SK-N-SH (cell line): ENCODE results near the gene MEI1. TPM values are rescaled to one million over a fixed set of nuclear protein-coding genes. Genes with fewer than 3 reads are reported as not detected.
"Not testable (repeated sequence)": the region's sequence is repeated elsewhere in the genome, so short reads cannot be mapped to it uniquely, and the experiment has no call there.

Experiments used
- CTCF ChIA-PET: fragments of 300-600, 350-600 bp; formaldehyde crosslinking; extraction: SDS; loops from one replicate; lab custom pipeline; 2021; lab: Yijun Ruan, JAX
- POLR2A ChIA-PET: fragments of 350-600 bp; sonication (Branson Sonifier 250); formaldehyde crosslinking; extraction: SDS; loops from one replicate; lab custom pipeline; 2020; ENCODE audit warnings: antibody characterized with exemption, inconsistent platforms; lab: Yijun Ruan, JAX
- DNase-seq: peaks from one replicate; pipeline ENCODE4 v3.0.0; 2012
- H2AFZ ChIP-seq: fragments of 200-600 bp; sonication (generic); 2 replicates; pipeline ENCODE4 v1.8.1; 2016; ENCODE audit warnings: antibody characterized with exemption, mild to moderate bottlenecking, low read depth
- H3F3A ChIP-seq: fragments of 200-600 bp; sonication (generic); replicated peaks from 2 replicates; pipeline ENCODE3; 2016; ENCODE audit warnings: antibody characterized with exemption, mild to moderate bottlenecking; ENCODE audit not compliant: insufficient read depth
- H3K27ac ChIP-seq, 2 experiments: fragments of 200-500 bp in 1 of 2; fragments of 200-600 bp in 1 of 2; sonication (Bioruptor generic) in 1 of 2; sonication (generic), shearing (Covaris generic) in 1 of 2; 2 replicates each; pipeline versions ENCODE4 v1.5.1 to v1.6.1; 2014 to 2016; ENCODE audit warnings: low read depth in 2 of 2, inconsistent platforms in 1 of 2, low read length in 1 of 2, mild to moderate bottlenecking in 1 of 2, mixed read lengths in 1 of 2
- H3K27me3 ChIP-seq: fragments of 200-600 bp; sonication (generic), shearing (Covaris generic); 2 replicates; pipeline ENCODE4 v1.6.1; 2016; ENCODE audit warnings: mixed run types; ENCODE audit not compliant: insufficient read depth
- H3K36me3 ChIP-seq, 2 experiments: fragments of 200-500 bp in 1 of 2; fragments of 200-600 bp in 1 of 2; sonication (Bioruptor generic) in 1 of 2; sonication (generic) in 1 of 2; replicated peaks in 1 of 2; 2 replicates each; pipeline versions ENCODE3 to v1.5.1; 2014 to 2016; ENCODE audit warnings: low read length in 1 of 2, mild to moderate bottlenecking in 1 of 2; ENCODE audit not compliant: insufficient read depth in 2 of 2, control insufficient read depth in 1 of 2
- H3K4me1 ChIP-seq, 2 experiments: fragments of 200-500 bp in 1 of 2; fragments of 200-600 bp in 1 of 2; sonication (Bioruptor generic) in 1 of 2; sonication (generic), shearing (Covaris generic) in 1 of 2; 2 replicates each; pipeline versions ENCODE4 v1.5.1 to v1.6.1; 2014 to 2016; ENCODE audit warnings: low read depth in 1 of 2, low read length in 1 of 2, mixed run types in 1 of 2; ENCODE audit not compliant: insufficient read depth in 2 of 2, control insufficient read depth in 1 of 2
- H3K4me2 ChIP-seq: fragments of 200-600 bp; sonication (generic), shearing (Covaris generic); 2 replicates; pipeline ENCODE4 v1.6.1; 2017; ENCODE audit warnings: mixed run types
- H3K4me3 ChIP-seq, 2 experiments: fragments of 200-500 bp in 1 of 2; fragments of 200-600 bp in 1 of 2; sonication (Bioruptor generic) in 1 of 2; sonication (generic), shearing (Covaris generic) in 1 of 2; 2 replicates each; pipeline versions ENCODE4 v1.5.1 to v1.8.1; 2014 to 2016; ENCODE audit warnings: low read depth in 2 of 2, inconsistent platforms in 1 of 2, low read length in 1 of 2, mild to moderate bottlenecking in 1 of 2, mixed read lengths in 1 of 2, moderate library complexity in 1 of 2
- H3K79me2 ChIP-seq: fragments of 200-600 bp; sonication (generic); 2 replicates; pipeline ENCODE4 v1.8.1; 2017; ENCODE audit warnings: mild to moderate bottlenecking; ENCODE audit not compliant: insufficient read depth
- H3K9ac ChIP-seq: fragments of 200-600 bp; sonication (generic); 2 replicates; pipeline ENCODE4 v1.6.1; 2017; ENCODE audit warnings: mixed run types
- H3K9me2 ChIP-seq: fragments of 200-600 bp; sonication (generic); 2 replicates; pipeline ENCODE4 v1.6.1; 2017; ENCODE audit warnings: mixed run types
- H3K9me3 ChIP-seq: fragments of 200-600 bp; sonication (generic); 2 replicates; pipeline ENCODE4 v1.6.1; 2017; ENCODE audit warnings: mixed run types, mild to moderate bottlenecking, moderate library complexity
- H4K20me1 ChIP-seq: fragments of 200-600 bp; sonication (generic); 2 replicates; pipeline ENCODE4 v1.6.1; 2017; ENCODE audit warnings: mild to moderate bottlenecking, mixed run types; ENCODE audit not compliant: insufficient read depth
- CHD2 ChIP-seq: fragments of 150-350 bp; IDR thresholded peaks from 2 replicates; pipeline ENCODE4 v1.6.1; 2018; ENCODE audit warnings: low read length; ENCODE audit not compliant: partially characterized antibody
- EP300 ChIP-seq, 2 experiments: IDR thresholded peaks; 2 replicates each; pipeline versions ENCODE4 v1.4.0 to v1.6.1; 2012; ENCODE audit warnings: borderline replicate concordance in 1 of 2, low read depth in 1 of 2, low read length in 1 of 2
- FOXJ3 ChIP-seq: sonication (generic); formaldehyde crosslinking; IDR thresholded peaks from 2 replicates; pipeline ENCODE4 v1.5.1; 2020; ENCODE audit warnings: mild to moderate bottlenecking, missing genetic modification reagents
- GATA2 ChIP-seq: sonication (generic); formaldehyde crosslinking; IDR thresholded peaks from 2 replicates; pipeline ENCODE4 v1.5.0; 2020; ENCODE audit warnings: mild to moderate bottlenecking, missing genetic modification reagents
- NFIC ChIP-seq: IDR thresholded peaks from 2 replicates; pipeline ENCODE4 v1.4.0; 2012; ENCODE audit warnings: borderline replicate concordance
- POLR2AphosphoS5 ChIP-seq: IDR thresholded peaks from 2 replicates; pipeline ENCODE4 v1.6.1; 2012; ENCODE audit warnings: low read depth, low read length
- RAD21 ChIP-seq: IDR thresholded peaks from 2 replicates; pipeline ENCODE4 v1.6.1; 2012; ENCODE audit warnings: mild to moderate bottlenecking, low read length
- RCOR1 ChIP-seq: fragments of 150-350 bp; IDR thresholded peaks from 2 replicates; pipeline ENCODE4 v1.6.1; 2017; ENCODE audit warnings: antibody characterized with exemption, low read length
- RFX5 ChIP-seq: IDR thresholded peaks from 2 replicates; pipeline ENCODE4 v1.6.1; 2012; ENCODE audit warnings: mild to moderate bottlenecking, improper control_type of control experiment, low read length
- SMC3 ChIP-seq: IDR thresholded peaks from 2 replicates; pipeline ENCODE4 v1.6.1; 2012; ENCODE audit warnings: low read depth, low read length, improper control_type of control experiment
- WGBS: methylation state at CpG from one replicate; pipeline ENCODE4 v1.1.6; 2017; ENCODE audit warnings: low lambda C conversion rate; 5-methylcytosine and 5-hydroxymethylcytosine counted together
- polyA plus RNA-seq, 3 experiments: library from polyadenylated mRNA; depleted of rRNA; stranded (reverse); fragments of >200 nt; gene quantifications; 2 replicates each; pipeline ENCODE4 v1.2.3, GENCODE V29; 2012
- TF ChIP-seq, protein P1 (sequence below): fragments of 150-350 bp; IDR thresholded peaks from 2 replicates; pipeline ENCODE4 v1.6.1; 2016; ENCODE audit warnings: mild to moderate bottlenecking, low read depth, low read length
- TF ChIP-seq, protein P2 (sequence below): IDR thresholded peaks from 2 replicates; pipeline ENCODE4 v1.4.0; 2012; ENCODE audit warnings: low read depth, borderline replicate concordance
- TF ChIP-seq, protein P3 (sequence below): IDR thresholded peaks from 2 replicates; pipeline ENCODE4 v1.4.0; 2012; ENCODE audit warnings: low read depth, borderline replicate concordance
- TF ChIP-seq, protein P4 (sequence below): IDR thresholded peaks from 2 replicates; pipeline ENCODE4; 2012

Gene MEI1
- polyA plus RNA-seq, 1 of the 3 experiments (the other 2 are of a cell fraction): not detected

DNA sequence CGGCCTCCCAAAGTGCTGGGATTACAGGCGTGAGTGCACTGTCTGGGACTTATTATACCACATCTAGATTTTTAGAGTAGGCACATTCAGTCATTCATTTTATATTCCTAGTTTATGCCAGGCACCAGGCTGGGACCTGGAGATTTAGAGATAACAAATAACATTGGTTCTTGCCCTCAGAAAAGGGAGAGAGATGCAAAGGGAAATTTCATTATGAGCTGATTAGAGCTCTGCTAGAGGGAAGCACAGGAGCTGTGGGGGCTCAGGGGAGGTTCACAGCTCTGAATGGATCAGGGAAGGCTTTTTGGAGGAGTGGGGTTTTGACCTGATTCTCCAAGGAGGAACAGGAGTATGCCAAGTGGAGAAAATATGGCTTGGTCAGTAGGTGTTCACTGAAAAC is 32.3 kb downstream of the MEI1 start:
- Histone ChIP-seq H3K36me3 (no peaks in the 10 kb centered on the region), H3K27me3 (no peaks in the 10 kb centered on the region), H2AFZ (no peak overlapping the region), H3K4me1 (peaks cover 0 to 6% of the 10 kb centered on the region in 2 experiments; a peak in 1 of 4 replicates), H3K9me3 (no peaks in the 10 kb centered on the region), H3K9me2 (no peaks in the 10 kb centered on the region), H4K20me1 (no peaks in the 10 kb centered on the region), H3K4me2 (no peak overlapping the region), H3K79me2 (no peaks in the 10 kb centered on the region), H3K4me3 (no peak overlapping the region), H3K9ac (no peak overlapping the region), H3F3A (no peaks in the 10 kb centered on the region), H3K27ac (peak overlapping the region in 1 of 2 experiments; percentile 47; a peak in 2 of 4 replicates)
- ChIA-PET POLR2A (no interaction called here), CTCF (interaction anchor here (2.0 kb wide), 1 partner anchor 16 kb away, joined by 6 read pairs; no protein-coding TSS in a partner anchor)
- DNase-seq: peak; percentile 59
- TF ChIP-seq RCOR1: peak; percentile 11; the same call in 1 of the 2 replicates
- TF ChIP-seq SMC3: no peak
- no peak for TF ChIP-seq RAD21
- TF ChIP-seq, protein P1, sequence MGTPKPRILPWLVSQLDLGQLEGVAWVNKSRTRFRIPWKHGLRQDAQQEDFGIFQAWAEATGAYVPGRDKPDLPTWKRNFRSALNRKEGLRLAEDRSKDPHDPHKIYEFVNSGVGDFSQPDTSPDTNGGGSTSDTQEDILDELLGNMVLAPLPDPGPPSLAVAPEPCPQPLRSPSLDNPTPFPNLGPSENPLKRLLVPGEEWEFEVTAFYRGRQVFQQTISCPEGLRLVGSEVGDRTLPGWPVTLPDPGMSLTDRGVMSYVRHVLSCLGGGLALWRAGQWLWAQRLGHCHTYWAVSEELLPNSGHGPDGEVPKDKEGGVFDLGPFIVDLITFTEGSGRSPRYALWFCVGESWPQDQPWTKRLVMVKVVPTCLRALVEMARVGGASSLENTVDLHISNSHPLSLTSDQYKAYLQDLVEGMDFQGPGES: no peak
- no peak for TF ChIP-seq POLR2AphosphoS5
- no peak for TF ChIP-seq FOXJ3
- peak; percentile 87 for TF ChIP-seq GATA2 (CRISPR knock-in tag)
- TF ChIP-seq, protein P2, sequence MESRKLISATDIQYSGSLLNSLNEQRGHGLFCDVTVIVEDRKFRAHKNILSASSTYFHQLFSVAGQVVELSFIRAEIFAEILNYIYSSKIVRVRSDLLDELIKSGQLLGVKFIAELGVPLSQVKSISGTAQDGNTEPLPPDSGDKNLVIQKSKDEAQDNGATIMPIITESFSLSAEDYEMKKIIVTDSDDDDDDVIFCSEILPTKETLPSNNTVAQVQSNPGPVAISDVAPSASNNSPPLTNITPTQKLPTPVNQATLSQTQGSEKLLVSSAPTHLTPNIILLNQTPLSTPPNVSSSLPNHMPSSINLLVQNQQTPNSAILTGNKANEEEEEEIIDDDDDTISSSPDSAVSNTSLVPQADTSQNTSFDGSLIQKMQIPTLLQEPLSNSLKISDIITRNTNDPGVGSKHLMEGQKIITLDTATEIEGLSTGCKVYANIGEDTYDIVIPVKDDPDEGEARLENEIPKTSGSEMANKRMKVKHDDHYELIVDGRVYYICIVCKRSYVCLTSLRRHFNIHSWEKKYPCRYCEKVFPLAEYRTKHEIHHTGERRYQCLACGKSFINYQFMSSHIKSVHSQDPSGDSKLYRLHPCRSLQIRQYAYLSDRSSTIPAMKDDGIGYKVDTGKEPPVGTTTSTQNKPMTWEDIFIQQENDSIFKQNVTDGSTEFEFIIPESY: no peak
- no peak for TF ChIP-seq RFX5
- peak; percentile 21 for TF ChIP-seq CHD2
- TF ChIP-seq EP300 (IDR thresholded peaks at IDR 0.05; ENCODE audit: borderline replicate concordance in 1 of 2, low read depth in 1 of 2, low read length in 1 of 2): peak in 1 of 2 experiments; percentile 52; a peak in 1 of 4 replicates
- TF ChIP-seq, protein P3, sequence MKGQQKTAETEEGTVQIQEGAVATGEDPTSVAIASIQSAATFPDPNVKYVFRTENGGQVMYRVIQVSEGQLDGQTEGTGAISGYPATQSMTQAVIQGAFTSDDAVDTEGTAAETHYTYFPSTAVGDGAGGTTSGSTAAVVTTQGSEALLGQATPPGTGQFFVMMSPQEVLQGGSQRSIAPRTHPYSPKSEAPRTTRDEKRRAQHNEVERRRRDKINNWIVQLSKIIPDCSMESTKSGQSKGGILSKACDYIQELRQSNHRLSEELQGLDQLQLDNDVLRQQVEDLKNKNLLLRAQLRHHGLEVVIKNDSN: no peak
- WGBS: 31% methylated on average over 2 of the region's 2 CpGs

DNA sequence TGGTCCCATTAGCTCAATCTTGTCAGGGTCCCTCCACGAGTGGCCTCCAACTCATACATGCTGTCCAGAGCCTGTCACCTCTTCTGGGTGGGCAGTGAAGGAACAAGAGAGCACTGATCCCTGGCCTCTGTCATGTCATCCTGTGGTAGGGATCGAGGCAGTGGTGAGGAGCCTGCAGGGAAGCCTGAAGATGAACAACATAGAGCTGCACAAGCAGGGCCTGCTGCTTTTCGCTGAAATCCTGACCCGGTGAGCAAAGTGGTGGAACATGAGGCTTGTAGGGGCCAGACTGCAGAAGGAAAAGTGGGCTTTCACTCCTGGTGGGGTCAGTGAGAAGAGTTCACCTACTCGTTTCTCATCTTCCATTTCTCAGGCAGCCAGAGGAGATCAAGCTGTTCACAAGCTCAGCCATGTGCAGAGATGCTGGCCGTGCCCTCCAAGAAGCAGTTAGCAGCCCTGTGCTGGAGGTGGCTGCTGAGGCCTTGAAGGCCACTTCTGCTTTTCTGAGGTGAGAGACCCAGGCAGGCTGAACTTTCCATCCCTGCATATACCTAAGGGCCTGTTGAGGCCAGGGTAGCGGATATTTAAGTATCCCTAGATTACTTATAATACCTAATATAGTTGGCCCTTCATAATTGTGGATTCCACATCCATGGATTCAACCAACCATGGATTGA is 32.9 kb downstream of the MEI1 start:
- H3K9ac ChIP-seq: no peak overlapping the region
- no peaks in the 10 kb centered on the region for H3K9me3 ChIP-seq
- ChIA-PET CTCF (interaction anchor here (1.2 to 2.0 kb wide), 2 partner anchors 15 to 35 kb away, joined by 6 read pairs; no protein-coding TSS in a partner anchor), POLR2A (no interaction called here)
- no peaks in the 10 kb centered on the region for H3K9me2 ChIP-seq
- H3K36me3 ChIP-seq: no peaks in the 10 kb centered on the region
- H3K79me2 ChIP-seq: no peaks in the 10 kb centered on the region
- no peak overlapping the region for H3K4me2 ChIP-seq
- H3K4me1 ChIP-seq: peaks cover 0 to 6% of the 10 kb centered on the region in 2 experiments; a peak in 1 of 4 replicates
- H4K20me1 ChIP-seq: no peaks in the 10 kb centered on the region
- no peaks in the 10 kb centered on the region for H3F3A ChIP-seq
- peak overlapping the region in 1 of 2 experiments; percentile 47; a peak in 2 of 4 replicates for H3K27ac ChIP-seq
- TF ChIP-seq, protein P4, sequence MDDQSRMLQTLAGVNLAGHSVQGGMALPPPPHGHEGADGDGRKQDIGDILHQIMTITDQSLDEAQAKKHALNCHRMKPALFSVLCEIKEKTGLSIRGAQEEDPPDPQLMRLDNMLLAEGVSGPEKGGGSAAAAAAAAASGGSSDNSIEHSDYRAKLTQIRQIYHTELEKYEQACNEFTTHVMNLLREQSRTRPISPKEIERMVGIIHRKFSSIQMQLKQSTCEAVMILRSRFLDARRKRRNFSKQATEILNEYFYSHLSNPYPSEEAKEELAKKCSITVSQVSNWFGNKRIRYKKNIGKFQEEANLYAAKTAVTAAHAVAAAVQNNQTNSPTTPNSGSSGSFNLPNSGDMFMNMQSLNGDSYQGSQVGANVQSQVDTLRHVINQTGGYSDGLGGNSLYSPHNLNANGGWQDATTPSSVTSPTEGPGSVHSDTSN: no peak
- TF ChIP-seq RFX5: no peak
- TF ChIP-seq POLR2AphosphoS5: no peak
- no peak for TF ChIP-seq NFIC
- H3K4me3 ChIP-seq: no peak overlapping the region
- H3K27me3 ChIP-seq: no peaks in the 10 kb centered on the region
- 82% methylated on average over 2 of the region's 7 CpGs for WGBS
- DNase-seq: no peak
- H2AFZ ChIP-seq: no peak overlapping the region

DNA sequence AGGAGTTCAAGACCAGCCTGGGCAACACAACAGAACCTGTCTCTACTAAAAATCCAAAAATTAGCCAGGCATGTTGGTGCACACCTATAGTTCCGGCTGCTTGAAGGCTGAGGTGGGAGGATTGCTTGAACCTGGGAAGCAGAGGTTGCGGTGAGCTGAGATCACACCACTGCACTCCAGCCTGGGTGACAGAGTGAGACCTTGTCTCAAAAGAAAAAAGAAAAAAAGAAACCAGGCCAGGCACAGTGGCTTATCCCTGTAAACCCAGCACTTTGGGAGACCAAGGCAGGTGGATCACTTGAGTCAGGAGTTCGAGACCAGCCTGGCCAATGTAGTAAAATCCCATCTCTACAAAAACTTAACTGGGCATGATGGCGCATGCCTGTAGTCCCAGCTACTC is 33.9 kb downstream of the MEI1 start:
- POLR2A ChIA-PET, H3F3A ChIP-seq, H3K9me3 ChIP-seq, H3K9me2 ChIP-seq, DNase-seq, H3K4me2 ChIP-seq, H3K4me3 ChIP-seq, H3K4me1 ChIP-seq, H3K9ac ChIP-seq, H3K36me3 ChIP-seq, H3K27ac ChIP-seq, H3K27me3 ChIP-seq, H3K79me2 ChIP-seq, H2AFZ ChIP-seq, H4K20me1 ChIP-seq: not testable (repeated sequence)
- CTCF ChIA-PET: interaction anchor here (1.2 to 1.6 kb wide), 2 partner anchors 13 to 36 kb away, joined by 6 to 7 read pairs; no protein-coding TSS in a partner anchor
- 81% methylated on average over 3 of the region's 4 CpGs for WGBS
